H1 (cell line): Measurements from ENCODE around the gene DYSF. TPM values are rescaled to one million over a fixed set of nuclear protein-coding genes. Genes with fewer than 3 reads are reported as not detected.

Experiments
- CTCF ChIA-PET: fragments of 300-600 bp; sonication (Branson Sonifier 250); formaldehyde crosslinking; loops from one replicate; lab custom pipeline; 2021; ENCODE audit not compliant: partially characterized antibody; lab: Charles Lee
- POLR2A ChIA-PET: fragments of 300-600 bp; sonication (Branson Sonifier 250); formaldehyde crosslinking; loops from one replicate; lab custom pipeline; 2021; ENCODE audit warnings: inconsistent platforms; ENCODE audit not compliant: partially characterized antibody; lab: Charles Lee
- DNase-seq, 2 experiments: peaks; one replicate each; pipeline versions ENCODE4 v3.0.0 to v3.0.0-alpha.2; 2010 to 2022; ENCODE audit warnings: low spot score in 2 of 2, low read depth in 1 of 2, mixed read lengths in 1 of 2
- FAIRE-seq: peaks from 2 replicates; lab custom pipeline; 2011; peaks lifted over from hg19 to GRCh38; lab: Jason Lieb, UNC
- H2AFZ ChIP-seq: 2 replicates; pipeline ENCODE4 v1.8.1; 2012; ENCODE audit warnings: low read length, inconsistent platforms
- H2AK5ac ChIP-seq: 2 replicates; pipeline ENCODE4 v1.6.1; 2013; ENCODE audit warnings: low read depth, low read length
- H2BK120ac ChIP-seq: replicated peaks from 2 replicates; pipeline ENCODE3; 2013; ENCODE audit warnings: low read depth, low read length, inconsistent platforms
- H2BK12ac ChIP-seq: 2 replicates; pipeline ENCODE4 v1.6.1; 2013; ENCODE audit warnings: low read depth, low read length
- H2BK15ac ChIP-seq: 2 replicates; pipeline ENCODE4 v1.6.1; 2013; ENCODE audit warnings: low read length
- H2BK20ac ChIP-seq: 2 replicates; pipeline ENCODE4 v1.6.1; 2013; ENCODE audit warnings: low read length
- H2BK5ac ChIP-seq: 2 replicates; pipeline ENCODE4 v1.6.1; 2013; ENCODE audit warnings: low read depth, low read length
- H3K14ac ChIP-seq: 2 replicates; pipeline ENCODE4 v1.6.1; 2013; ENCODE audit warnings: inconsistent platforms; ENCODE audit not compliant: insufficient read length
- H3K18ac ChIP-seq: 2 replicates; pipeline ENCODE4 v1.6.1; 2013; ENCODE audit warnings: low read length; ENCODE audit errors: extremely low read depth
- H3K23ac ChIP-seq: 2 replicates; pipeline ENCODE4 v1.6.1; 2013; ENCODE audit warnings: inconsistent platforms; ENCODE audit not compliant: insufficient read length
- H3K23me2 ChIP-seq: 2 replicates; pipeline ENCODE4 v1.6.1; 2013; ENCODE audit warnings: low read depth, low read length
- H3K27ac ChIP-seq: 2 replicates; pipeline ENCODE4 v1.6.1; 2011; ENCODE audit warnings: low read depth, low read length, inconsistent platforms
- H3K27me3 ChIP-seq, 4 experiments: replicated peaks in 1 of 4; 1 replicate in 1 of 4; 2 replicates in 3 of 4; pipeline versions ENCODE4 v1.6.1 to v1.8.1; 2011 to 2013; ENCODE audit warnings: low read length in 3 of 4, mild to moderate bottlenecking in 3 of 4, inconsistent platforms in 2 of 4, mixed read lengths in 2 of 4, moderate library complexity in 1 of 4; ENCODE audit not compliant: control insufficient read depth in 3 of 4, insufficient read depth in 3 of 4; ENCODE audit errors: extremely low read depth in 1 of 4
- H3K36me3 ChIP-seq, 4 experiments: 2 replicates each; pipeline versions ENCODE4 v1.6.1 to v1.8.1; 2011 to 2013; ENCODE audit warnings: mild to moderate bottlenecking in 4 of 4, low read length in 3 of 4, moderate library complexity in 2 of 4, control low read depth in 1 of 4, inconsistent platforms in 1 of 4; ENCODE audit not compliant: insufficient read depth in 4 of 4, control insufficient read depth in 2 of 4
- H3K4ac ChIP-seq: replicated peaks from 2 replicates; pipeline ENCODE3; 2013; ENCODE audit warnings: low read length, low read depth, mixed read lengths, inconsistent platforms; ENCODE audit not compliant: insufficient read length
- H3K4me1 ChIP-seq, 4 experiments: replicated peaks in 1 of 4; 1 replicate in 1 of 4; 2 replicates in 3 of 4; pipeline versions ENCODE4 v1.6.1 to v1.8.1; 2011 to 2013; ENCODE audit warnings: low read length in 3 of 4, inconsistent platforms in 2 of 4, mixed read lengths in 1 of 4; ENCODE audit not compliant: insufficient read depth in 4 of 4, control insufficient read depth in 3 of 4
- H3K4me2 ChIP-seq, 2 experiments: 2 replicates each; pipeline versions ENCODE4 v1.6.1 to v1.8.1; 2011 to 2013; ENCODE audit warnings: low read depth in 2 of 2, low read length in 2 of 2, control low read depth in 1 of 2, inconsistent platforms in 1 of 2, mild to moderate bottlenecking in 1 of 2; ENCODE audit not compliant: insufficient read depth in 1 of 2
- H3K4me3 ChIP-seq, 4 experiments: fragments of 200-600, 300-600 bp in 1 of 4; sonication (generic), shearing (Covaris generic), sonication (Bioruptor Twin) in 1 of 4; 2 replicates each; pipeline versions ENCODE4 v1.5.1 to v1.8.1; 2011 to 2016; ENCODE audit warnings: low read length in 4 of 4, low read depth in 3 of 4, control low read depth in 2 of 4, inconsistent platforms in 2 of 4, mild to moderate bottlenecking in 2 of 4, mixed read lengths in 1 of 4, moderate library complexity in 1 of 4; ENCODE audit not compliant: insufficient read depth in 2 of 4; ENCODE audit errors: extremely low read depth in 1 of 4
- H3K56ac ChIP-seq: replicated peaks from 2 replicates; pipeline ENCODE3; 2013; ENCODE audit warnings: low read depth, mild to moderate bottlenecking, mixed read lengths, low read length, inconsistent platforms; ENCODE audit not compliant: insufficient read length
- H3K79me1 ChIP-seq: 2 replicates; pipeline ENCODE4 v1.6.1; 2013; ENCODE audit warnings: low read depth, low read length, control low read depth
- H3K79me2 ChIP-seq, 2 experiments: 2 replicates each; pipeline versions ENCODE4 v1.6.1 to v1.8.1; 2012 to 2013; ENCODE audit warnings: low read length in 2 of 2, mild to moderate bottlenecking in 2 of 2, inconsistent platforms in 1 of 2; ENCODE audit not compliant: insufficient read depth in 2 of 2, control insufficient read depth in 1 of 2
- H3K9ac ChIP-seq, 4 experiments: replicated peaks in 1 of 4; 1 replicate in 1 of 4; 2 replicates in 3 of 4; pipeline versions ENCODE4 v1.6.1 to v1.8.1; 2011 to 2013; ENCODE audit warnings: low read depth in 3 of 4, low read length in 3 of 4, control low read depth in 2 of 4, mild to moderate bottlenecking in 2 of 4, moderate library complexity in 2 of 4, inconsistent platforms in 1 of 4; ENCODE audit errors: extremely low read depth in 1 of 4
- H3K9me3 ChIP-seq, 2 experiments: 2 replicates each; pipeline versions ENCODE4 v1.6.1 to v1.8.1; 2012 to 2013; ENCODE audit warnings: mild to moderate bottlenecking in 2 of 2, moderate library complexity in 2 of 2, control low read depth in 1 of 2, inconsistent platforms in 1 of 2, low read depth in 1 of 2, low read length in 1 of 2, mixed read lengths in 1 of 2; ENCODE audit not compliant: insufficient read depth in 2 of 2
- H4K20me1 ChIP-seq, 2 experiments: replicated peaks in 1 of 2; 2 replicates each; pipeline versions ENCODE3 to v1.8.1; 2011 to 2013; ENCODE audit warnings: inconsistent platforms in 2 of 2, low read length in 2 of 2, mild to moderate bottlenecking in 1 of 2; ENCODE audit not compliant: insufficient read depth in 2 of 2, control insufficient read depth in 1 of 2
- H4K5ac ChIP-seq: 2 replicates; pipeline ENCODE4 v1.6.1; 2013; ENCODE audit warnings: low read length, low read depth, mixed read lengths, inconsistent platforms; ENCODE audit not compliant: insufficient read length
- H4K8ac ChIP-seq: 2 replicates; pipeline ENCODE4 v1.8.0; 2013; ENCODE audit warnings: mild to moderate bottlenecking, moderate library complexity, low read length, inconsistent platforms; ENCODE audit not compliant: insufficient read depth; ENCODE audit errors: extremely low read depth
- H4K91ac ChIP-seq: replicated peaks from 2 replicates; pipeline ENCODE3; 2013; ENCODE audit warnings: low read length, mixed read lengths, inconsistent platforms; ENCODE audit not compliant: insufficient read length
- ASH2L ChIP-seq: fragments of 200-600, 300-600 bp; sonication (generic); IDR thresholded peaks from one replicate; pipeline ENCODE4 v1.7.1; 2017; ENCODE audit warnings: low read length
- BRCA1 ChIP-seq: IDR thresholded peaks from 2 replicates; pipeline ENCODE4 v1.6.1; 2012; ENCODE audit warnings: low read depth, low read length, improper control_type of control experiment
- RBBP5 ChIP-seq: IDR thresholded peaks from 2 replicates; pipeline ENCODE4 v1.7.1; 2012; ENCODE audit warnings: low read depth, mild to moderate bottlenecking, inconsistent platforms, low read length, moderate library complexity, borderline replicate concordance
- SIRT6 ChIP-seq: IDR thresholded peaks from one replicate; pipeline ENCODE4 v1.7.1; 2012; ENCODE audit warnings: low read length, inconsistent platforms
- SRF ChIP-seq: IDR thresholded peaks from 2 replicates; pipeline ENCODE4 v1.6.1; 2011; ENCODE audit warnings: mild to moderate bottlenecking, low read depth, low read length, moderate library complexity
- TEAD4 ChIP-seq: IDR thresholded peaks from 2 replicates; pipeline ENCODE4 v1.6.1; 2012; ENCODE audit warnings: low read depth, low read length, inconsistent platforms, mixed read lengths
- WGBS, 2 experiments: shearing (Covaris generic) in 1 of 2; methylation state at CpG; one replicate each; pipeline versions ENCODE4 v1.1.6 to v1.1.7; 2013 to 2015; ENCODE audit warnings: low lambda C conversion rate in 2 of 2, mixed read lengths in 2 of 2, inconsistent platforms in 1 of 2, low coverage in 1 of 2, missing lambda C conversion rate in 1 of 2; ENCODE audit not compliant: insufficient replicate concordance in 2 of 2, insufficient coverage in 1 of 2, insufficient read length in 1 of 2; ENCODE audit errors: extremely low coverage in 1 of 2, missing lambda C conversion rate in 1 of 2; 5-methylcytosine and 5-hydroxymethylcytosine counted together
- polyA plus RNA-seq, 7 experiments: library from polyadenylated mRNA; depleted of rRNA in 3 of 7; stranded (reverse) in 5 of 7; unstranded in 2 of 7; fragments of >200 nt in 5 of 7; fragments of 200-250 nt in 2 of 7; gene quantifications; 1 replicate in 5 of 7; 2 replicates in 1 of 7; 4 replicates in 1 of 7; pipeline versions ENCODE4 v1.2.1 to v1.2.3, GENCODE V29; 2011 to 2013; ENCODE audit warnings: missing spikeins in 2 of 7, mixed read lengths in 2 of 7
- total RNA-seq: library from RNA; stranded (reverse); fragmentation: NEBNext Ultra II Directional; extraction: Animal tissue kit (Norgen Biotek cat#: 25700); gene quantifications from 2 replicates; pipeline ENCODE4 v1.2.1, GENCODE V29; 2021

Gene DYSF
- total and polyA plus RNA-seq, 2 of the 8 experiments (the other 6 are each of a cell fraction or from before 2014, with no cell fraction given), result 5.8 to 7.1 TPM

- Histone ChIP-seq H3K4me3 (peak overlapping the region in 2 of 4 experiments; percentile 7 to 23; a peak in 3 of 8 replicates), H4K20me1 (peaks cover 0 to 2% of the 10 kb centered on the region in 2 experiments), H3K14ac (no peak overlapping the region), H3K9ac (peak overlapping the region in 1 of 4 experiments; percentile 17; a peak in 3 of 7 replicates), H4K8ac (peak overlapping the region; percentile 88), H2BK5ac (peak overlapping the region; percentile 41; the same call in 1 of the 2 replicates), H3K27ac (peak overlapping the region; percentile 11; the same call in 1 of the 2 replicates), H3K79me1 (no peaks in the 10 kb centered on the region; the same call in 1 of the 2 replicates), H3K23me2 (peaks cover 6% of the 10 kb centered on the region; the same call in 1 of the 2 replicates), H3K18ac (peak overlapping the region; percentile 85), H2AK5ac (0 out of 2 replicates have a peak overlapping the region, but pooled peaks have one; percentile 41), H3K4me2 (peak overlapping the region; percentile 59 to 80), H2BK12ac (peak overlapping the region; percentile 13), H3K79me2 (no peaks in the 10 kb centered on the region), H4K91ac (peak overlapping the region; percentile 77), H3K23ac (no peak overlapping the region), H3K4me1 (peaks cover 24 to 37% (median 28%) of the 10 kb centered on the region in 4 experiments), H2BK15ac (peak overlapping the region; percentile 16; the same call in 1 of the 2 replicates)
- DNase-seq (peak in 1 of 2 experiments; percentile 60), FAIRE-seq (no peak)
- CTCF ChIA-PET, result interaction anchor here (0.6 to 21.6 kb wide), 13 partner anchors 9 to 264 kb away, joined by 3 to 211 read pairs (median 4); no protein-coding TSS in a partner anchor
- TF ChIP-seq SIRT6 (no peak), ASH2L (peak; percentile 89), RBBP5 (peak; percentile 51; the same call in 1 of the 2 replicates), BRCA1 (no peak), TEAD4 (peak; percentile 69), SRF (peak; percentile 43; the same call in 1 of the 2 replicates)
- TF ChIP-seq, all 59 proteins: peak for 4
- peak overlapping the region; percentile 51 for H2BK20ac ChIP-seq
- peak overlapping the region; percentile 75 for H2BK120ac ChIP-seq
- no peak overlapping the region for H2AFZ ChIP-seq
- no peak overlapping the region for H3K56ac ChIP-seq
- H4K5ac ChIP-seq, result peak overlapping the region; percentile 28
- peak overlapping the region; percentile 22 for H3K4ac ChIP-seq
- WGBS, 2 experiments, result 23% methylated on average over 6 of the region's 6 CpGs; no CpG with 5 or more reads in 1 of the 2 experiments
- H3K27me3 ChIP-seq, result peaks cover 0 to 39% (median 29%) of the 10 kb centered on the region in 4 experiments; a peak in 6 of 7 replicates
- no peaks in the 10 kb centered on the region for H3K36me3 ChIP-seq
- no peaks in the 10 kb centered on the region for H3K9me3 ChIP-seq
- POLR2A ChIA-PET, result interaction anchor here (0.8 to 5.3 kb wide), 13 partner anchors 10 to 229 kb away, joined by 3 to 51 read pairs (median 4); partner anchors contain the start of genes PAIP2B and ZNF638
Measured at GRCh38 chr2:71455741-71456569, 2.6 kb downstream of the DYSF start.
